IPS-18c (cell line): Measurements from ENCODE around the gene YIPF6.
"Not testable (repeated sequence)": the region's sequence is repeated elsewhere in the genome, so short reads cannot be mapped to it uniquely, and the experiment has no call there.

Experiments used
- H3K4me3 ChIP-seq: 2 replicates; pipeline ENCODE4 v1.7.0; 2013; ENCODE audit warnings: low read depth, mild to moderate bottlenecking, low read length, moderate library complexity; ENCODE audit not compliant: insufficient read depth
- H3K9me3 ChIP-seq: one replicate; pipeline ENCODE4 v1.6.1; 2013; ENCODE audit warnings: mild to moderate bottlenecking, low read length, moderate library complexity; ENCODE audit not compliant: control insufficient read depth, insufficient read depth

The YIPF6 gene

DNA sequence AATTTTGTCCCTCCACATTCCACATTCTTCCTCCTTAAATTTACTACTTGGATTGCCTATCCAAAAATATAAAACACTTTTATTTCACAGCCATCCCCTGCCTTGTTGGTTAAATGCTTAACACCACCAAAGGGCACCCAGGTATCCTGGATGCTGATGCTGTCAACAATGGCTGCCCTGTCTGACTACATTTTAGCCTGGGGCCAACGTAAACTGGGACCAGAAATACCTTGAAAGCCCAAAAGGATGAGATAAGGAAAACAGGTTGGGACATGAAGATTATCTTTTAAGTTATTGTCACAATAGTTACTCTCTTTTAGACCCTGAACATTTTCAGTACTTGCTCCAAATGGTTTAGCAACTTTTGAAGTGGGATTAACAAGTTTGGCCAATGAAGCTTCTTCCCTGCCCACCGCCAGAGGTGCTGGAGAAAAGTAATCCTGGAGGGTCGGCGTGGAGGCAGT, 775 bp upstream of the YIPF6 start:
- peaks cover 8% of the 10 kb centered on the region for H3K9me3 ChIP-seq
- peak overlapping the region; percentile 73 for H3K4me3 ChIP-seq

DNA sequence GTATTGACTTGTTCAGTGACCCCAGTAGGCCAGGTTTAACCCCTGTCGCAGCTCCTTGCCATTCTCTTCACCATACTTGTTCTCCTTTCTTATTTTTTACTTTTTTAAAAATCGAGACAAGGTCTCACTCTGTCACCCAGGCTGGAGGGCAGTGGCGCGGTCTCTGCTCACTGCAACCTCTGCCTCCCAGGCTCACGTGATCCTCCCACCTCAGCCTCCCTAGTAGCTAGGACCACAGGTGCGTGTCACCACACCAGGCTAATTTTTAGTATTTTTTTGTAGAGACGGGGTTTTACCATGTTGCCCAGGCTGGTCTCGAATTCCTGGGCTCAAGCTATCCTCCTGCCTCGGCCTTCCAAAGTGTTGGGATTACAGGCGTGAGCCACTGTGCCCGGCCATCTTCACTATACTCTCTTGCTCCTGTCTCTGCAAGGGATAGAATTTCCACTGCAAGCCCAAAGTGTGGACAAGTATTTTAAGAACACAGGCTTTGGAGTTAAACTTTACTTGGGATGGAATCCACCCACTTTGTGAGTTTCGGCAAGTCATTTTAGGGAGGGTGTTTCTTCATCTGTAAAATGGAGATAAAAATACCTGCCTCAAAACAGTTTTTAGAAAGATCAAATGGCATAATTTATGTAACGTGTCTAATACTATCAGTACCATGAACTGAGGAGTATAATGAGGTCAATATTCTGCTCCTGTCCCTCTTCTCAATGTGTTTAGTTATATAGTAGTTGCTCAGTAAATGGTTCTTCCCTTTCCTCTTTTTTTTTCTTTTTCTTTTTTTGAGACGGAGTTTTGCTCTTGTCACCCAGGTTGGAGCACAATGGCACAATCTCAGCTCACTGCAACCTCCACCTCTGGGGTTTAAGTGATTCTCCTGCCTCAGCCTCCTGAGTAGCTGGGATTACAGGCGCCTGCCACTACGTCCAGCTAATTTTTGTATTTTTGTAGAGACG, 973 bp downstream of the YIPF6 start:
- Histone ChIP-seq H3K9me3 (peaks cover 8% of the 10 kb centered on the region), H3K4me3 (peak overlapping the region; percentile 73)

DNA sequence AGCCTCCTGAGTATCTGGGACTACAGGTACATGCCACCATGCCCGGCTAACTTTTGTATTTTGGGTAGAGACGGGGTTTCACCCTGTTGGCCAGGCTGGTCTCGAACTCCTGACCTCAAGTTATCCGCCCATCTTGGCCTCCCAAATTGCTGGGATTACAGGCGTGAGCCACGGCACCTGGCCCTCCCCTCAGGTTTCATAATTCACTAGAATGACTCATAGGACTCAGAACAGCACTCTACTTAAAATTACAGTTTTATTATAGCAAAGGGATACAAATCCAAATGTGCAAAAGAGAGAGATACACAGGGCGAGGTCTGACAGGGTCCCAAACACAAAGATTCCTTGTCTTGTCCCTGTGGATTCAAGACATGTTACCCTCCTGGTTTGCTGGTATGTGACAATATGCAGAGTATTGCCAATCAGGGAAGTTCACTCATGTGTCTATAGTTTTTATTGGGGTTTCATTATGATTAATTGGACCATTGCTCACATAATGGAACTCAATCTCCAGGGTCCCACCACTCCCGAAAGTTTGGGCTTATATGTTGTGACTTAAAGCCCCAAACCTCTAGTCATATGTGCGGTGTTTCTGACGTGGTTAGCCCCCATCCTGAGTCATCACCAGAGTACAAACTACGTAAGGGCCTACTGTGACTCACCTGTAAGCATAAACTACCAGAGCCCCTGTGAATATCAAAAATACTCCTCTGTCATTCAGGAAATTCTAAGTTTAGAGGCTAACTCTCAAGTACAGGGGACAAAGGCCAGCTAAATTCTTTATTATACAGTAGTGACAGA, 5.2 kb downstream of the YIPF6 start:
- H3K4me3 ChIP-seq: no peak overlapping the region
- peaks cover 4% of the 10 kb centered on the region for H3K9me3 ChIP-seq

DNA sequence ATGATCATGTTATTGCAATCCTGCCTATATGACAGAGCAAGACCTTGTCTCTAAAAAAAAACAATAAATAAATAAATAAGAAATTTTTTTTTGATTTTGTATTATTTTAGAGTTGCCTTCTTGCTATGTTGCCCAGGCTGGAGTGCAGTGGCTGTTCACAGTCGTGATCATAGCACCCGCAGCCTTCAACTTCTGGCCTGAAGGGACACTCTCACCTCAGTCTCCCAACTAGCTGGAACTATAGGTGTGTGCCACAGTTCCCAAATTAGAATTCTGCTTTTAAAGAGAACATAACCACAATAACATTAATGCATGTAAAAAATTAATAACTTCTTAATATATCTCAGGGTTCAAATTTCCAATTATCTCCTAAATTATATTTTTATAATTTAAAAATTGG, 7.8 kb downstream of the YIPF6 start:
- Histone ChIP-seq H3K9me3 (peaks cover 4% of the 10 kb centered on the region), H3K4me3 (no peak overlapping the region)

DNA sequence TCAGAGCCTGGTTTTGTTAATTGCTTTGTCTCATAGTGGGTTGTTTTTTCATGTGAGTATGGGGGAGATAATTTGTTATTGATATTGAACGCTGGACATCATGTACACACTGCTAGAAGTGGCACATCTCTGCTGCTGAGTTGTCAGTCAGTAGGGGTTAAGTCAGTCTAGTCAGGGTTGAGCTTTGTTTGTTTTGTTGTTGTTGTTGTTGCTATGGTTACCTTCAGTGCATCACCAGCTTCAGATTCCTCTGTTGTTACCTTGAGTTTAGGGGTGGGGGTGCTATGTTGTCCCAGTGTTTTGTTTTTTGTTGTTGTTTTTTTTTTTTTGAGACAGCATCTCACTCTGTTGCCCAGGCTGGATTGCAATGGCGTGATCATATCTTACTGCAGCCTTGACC, 9.9 kb downstream of the YIPF6 start:
- no peak overlapping the region for H3K4me3 ChIP-seq
- peaks cover 2% of the 10 kb centered on the region for H3K9me3 ChIP-seq

DNA sequence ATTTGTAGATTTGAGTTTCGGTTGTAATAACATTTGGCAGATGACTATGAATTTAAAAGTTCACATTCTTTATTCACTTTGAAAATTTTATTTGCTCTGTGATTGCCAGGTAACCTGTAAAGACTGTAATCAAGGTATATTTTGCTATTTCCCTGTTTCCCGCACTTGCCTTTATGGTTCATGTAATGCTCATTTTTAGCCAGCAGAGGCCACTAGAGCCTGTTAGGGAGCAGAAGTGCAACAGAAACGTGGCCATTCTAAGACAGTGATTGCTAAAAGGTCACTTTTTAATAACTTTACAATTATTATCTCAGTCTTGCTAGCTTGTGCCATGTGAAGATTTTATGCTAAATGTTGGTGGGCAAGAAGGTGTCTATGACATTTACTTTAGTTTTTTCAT, 12.4 kb downstream of the YIPF6 start:
- H3K4me3 ChIP-seq: no peak overlapping the region
- H3K9me3 ChIP-seq: peaks cover 2% of the 10 kb centered on the region

DNA sequence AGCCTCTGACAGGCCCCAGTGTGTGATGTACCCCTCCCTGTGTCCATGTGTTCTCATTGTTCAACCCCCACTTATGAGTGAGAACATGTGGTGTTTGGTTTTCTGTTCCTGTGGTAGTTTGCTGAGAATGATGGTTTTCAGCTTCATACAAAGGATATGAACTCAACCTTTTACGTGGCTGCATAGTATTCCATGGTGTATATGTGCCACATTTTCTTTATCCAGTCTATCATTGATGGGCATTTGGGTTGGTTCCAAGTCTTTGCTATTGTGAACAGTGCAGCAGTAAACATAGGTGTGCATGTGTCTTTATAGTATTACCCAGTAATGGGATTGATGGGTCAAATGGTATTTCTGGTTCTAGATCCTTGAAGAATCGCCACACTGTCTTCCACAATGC, 25.8 kb downstream of the YIPF6 start:
- H3K4me3 ChIP-seq, H3K9me3 ChIP-seq: not testable (repeated sequence)

DNA sequence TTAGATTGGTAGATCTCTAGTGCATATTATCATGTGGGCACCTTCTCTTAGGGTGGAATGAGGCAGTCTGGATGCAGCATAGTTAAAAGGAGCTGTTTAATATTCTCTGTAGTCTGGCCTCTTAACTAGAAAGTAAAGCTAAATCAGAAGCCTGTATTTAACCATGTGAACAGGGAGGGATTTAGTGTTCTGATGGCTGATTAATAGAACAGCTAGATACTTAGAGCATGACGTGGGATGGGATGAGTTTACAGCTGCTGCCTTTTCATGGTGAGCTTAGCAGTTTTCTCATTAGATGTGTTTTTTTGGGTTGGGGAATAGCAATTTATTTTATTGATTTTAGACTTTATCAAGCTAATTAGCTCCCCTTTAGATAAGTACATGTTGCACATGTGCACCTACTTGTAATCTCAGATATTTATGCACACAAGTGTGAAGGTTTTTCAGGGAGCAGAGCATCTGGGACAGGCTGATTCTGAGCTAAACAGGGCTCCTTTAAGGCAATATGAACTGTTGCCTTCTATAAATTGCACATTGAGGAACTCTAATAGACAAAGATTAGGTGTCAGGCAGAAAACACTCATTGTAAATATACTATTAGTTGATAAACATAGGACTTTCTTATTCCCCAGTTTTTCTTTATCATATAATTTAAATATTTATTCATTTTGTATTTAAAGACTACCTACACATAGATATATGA, 34.1 kb downstream of the YIPF6 start:
- H3K9me3 ChIP-seq: peaks cover 2% of the 10 kb centered on the region
- no peak overlapping the region for H3K4me3 ChIP-seq

DNA sequence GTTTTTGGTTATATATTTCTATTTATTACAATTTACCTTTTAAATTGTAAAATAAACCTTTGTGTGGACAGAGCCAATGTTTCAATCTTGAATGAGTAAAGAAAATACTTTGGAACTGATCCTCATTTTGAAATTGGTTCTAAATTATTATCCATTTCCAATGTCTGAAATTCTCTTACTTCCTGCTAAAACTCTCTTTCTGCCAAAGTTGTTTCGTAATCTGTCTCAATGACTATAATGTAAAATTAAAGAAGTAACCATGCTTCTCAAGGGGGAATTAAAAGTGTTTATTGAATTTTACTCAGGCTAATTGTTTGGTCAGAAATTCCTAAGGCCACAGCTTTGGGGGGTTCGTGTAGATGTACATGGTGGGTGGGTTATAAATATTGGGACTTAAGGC, 34.8 kb downstream of the YIPF6 start:
- no peak overlapping the region for H3K4me3 ChIP-seq
- peaks cover 2% of the 10 kb centered on the region for H3K9me3 ChIP-seq

DNA sequence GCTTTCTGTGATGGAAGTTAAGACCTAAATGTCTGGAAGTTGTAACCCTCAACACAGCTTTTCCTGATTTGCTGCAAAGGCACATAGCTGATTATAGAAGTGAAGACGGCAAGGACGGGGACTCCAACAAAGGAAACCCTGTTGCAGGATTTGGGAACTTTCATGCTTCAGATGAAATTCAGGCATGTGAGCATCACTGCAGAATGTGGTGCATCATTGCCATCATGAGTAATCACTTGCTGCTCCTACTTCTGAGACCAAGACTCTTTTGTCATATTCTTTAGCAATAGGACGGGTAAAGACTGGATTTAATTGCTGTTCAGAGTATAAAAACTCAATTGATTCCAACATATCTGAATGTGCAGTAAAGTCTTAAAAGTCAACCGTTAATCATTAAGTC, 35.8 kb downstream of the YIPF6 start:
- Histone ChIP-seq H3K4me3 (no peak overlapping the region), H3K9me3 (peaks cover 2% of the 10 kb centered on the region)

DNA sequence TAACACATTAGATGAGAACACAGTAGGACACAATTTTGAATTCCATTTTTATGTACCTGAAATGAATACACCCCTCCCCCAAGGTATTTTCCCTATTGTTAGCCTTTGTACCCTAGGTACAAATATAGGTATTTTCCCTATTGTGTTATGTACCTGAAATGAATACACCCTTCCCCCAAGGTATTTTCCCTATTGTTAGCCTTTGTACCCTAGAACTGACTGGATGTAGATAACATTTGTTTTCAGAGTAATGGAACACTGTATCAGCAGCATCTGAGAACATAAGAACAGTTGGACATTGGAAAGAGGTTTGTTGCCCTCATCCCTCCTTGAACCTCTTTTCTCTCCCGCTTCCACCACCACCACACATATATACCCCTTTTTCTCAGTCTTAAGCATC, 37.6 kb downstream of the YIPF6 start:
- Histone ChIP-seq H3K4me3 (no peak overlapping the region), H3K9me3 (no peaks in the 10 kb centered on the region)

DNA sequence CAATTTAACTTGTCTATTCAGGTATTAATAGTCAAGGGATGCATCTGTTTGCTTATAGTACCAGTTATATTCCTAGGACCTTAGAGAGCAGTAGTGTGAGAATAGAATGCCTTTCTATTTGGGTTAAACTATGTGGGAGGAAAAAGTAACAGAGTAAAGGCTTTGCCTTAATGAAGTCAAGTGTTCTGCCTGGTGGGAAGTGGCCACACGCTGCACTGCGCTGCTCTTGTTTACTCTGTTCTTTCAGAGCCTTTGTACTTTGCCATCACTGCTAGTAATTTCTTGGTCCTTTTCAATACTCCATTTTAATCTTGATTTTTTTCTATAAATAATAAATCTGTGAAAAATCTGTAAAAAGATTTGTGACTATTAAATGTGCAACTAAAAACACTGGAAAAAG, 38.0 kb downstream of the YIPF6 start:
- Histone ChIP-seq H3K9me3 (no peaks in the 10 kb centered on the region), H3K4me3 (no peak overlapping the region)

DNA sequence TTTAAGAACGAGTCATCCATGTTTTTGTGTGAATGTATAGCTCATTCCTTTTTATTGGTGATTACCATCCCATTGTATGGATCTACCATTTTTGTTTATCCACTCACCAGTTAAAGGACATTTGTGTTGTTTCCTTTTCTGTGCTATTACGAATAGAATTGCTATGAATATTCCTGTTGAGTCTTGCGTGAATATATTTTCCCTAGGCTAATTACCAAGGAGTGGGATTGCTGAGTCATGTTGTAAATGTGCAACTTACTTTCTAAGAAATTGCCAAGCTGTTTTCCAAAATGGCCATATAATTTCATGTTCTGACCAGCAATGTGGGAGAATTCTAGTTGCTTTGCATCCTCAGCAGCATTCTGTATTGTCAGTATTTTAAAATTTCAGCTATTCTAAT, 51.3 kb downstream of the YIPF6 start:
- H3K4me3 ChIP-seq: no peak overlapping the region
- peaks cover 2% of the 10 kb centered on the region for H3K9me3 ChIP-seq

DNA sequence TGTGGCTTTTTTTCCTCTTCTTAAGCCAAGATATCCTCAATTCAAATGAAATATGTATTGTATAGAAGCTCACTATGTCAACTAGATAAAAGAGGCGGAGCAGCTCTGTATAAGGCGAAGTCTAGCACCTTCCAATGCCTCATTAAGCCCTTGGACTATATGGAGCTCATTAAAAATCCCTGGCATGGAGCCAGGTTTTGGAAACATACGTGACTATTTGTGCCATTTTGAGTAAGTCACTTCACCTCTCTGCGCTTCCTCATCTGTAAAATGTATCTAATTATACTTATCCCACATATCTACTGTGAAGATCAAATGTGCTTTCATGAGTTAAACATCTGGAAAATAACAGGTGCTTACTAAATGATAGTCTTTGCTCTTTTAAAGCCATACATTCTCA, 57.2 kb downstream of the YIPF6 start:
- no peak overlapping the region for H3K4me3 ChIP-seq
- peaks cover 5% of the 10 kb centered on the region for H3K9me3 ChIP-seq

DNA sequence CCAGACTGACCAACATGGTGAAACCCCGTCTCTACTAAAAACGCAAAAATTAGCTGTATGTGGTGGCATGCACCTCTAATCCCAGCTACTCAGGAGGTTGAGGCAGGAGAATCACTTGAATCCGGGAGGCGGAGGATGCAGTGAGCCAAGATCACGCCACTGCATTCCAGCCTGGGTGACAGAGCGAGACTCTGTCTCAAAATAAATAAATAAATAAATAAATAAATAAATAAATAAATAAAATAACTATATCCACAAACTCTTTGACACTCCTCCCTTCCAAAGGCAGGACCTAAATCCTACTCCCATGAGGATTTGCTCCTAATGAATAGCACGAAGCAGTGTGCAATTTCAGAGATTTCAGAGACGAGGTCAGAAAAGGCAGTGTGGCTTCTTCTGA, 58.3 kb downstream of the YIPF6 start:
- H3K9me3 ChIP-seq, H3K4me3 ChIP-seq: not testable (repeated sequence)

DNA sequence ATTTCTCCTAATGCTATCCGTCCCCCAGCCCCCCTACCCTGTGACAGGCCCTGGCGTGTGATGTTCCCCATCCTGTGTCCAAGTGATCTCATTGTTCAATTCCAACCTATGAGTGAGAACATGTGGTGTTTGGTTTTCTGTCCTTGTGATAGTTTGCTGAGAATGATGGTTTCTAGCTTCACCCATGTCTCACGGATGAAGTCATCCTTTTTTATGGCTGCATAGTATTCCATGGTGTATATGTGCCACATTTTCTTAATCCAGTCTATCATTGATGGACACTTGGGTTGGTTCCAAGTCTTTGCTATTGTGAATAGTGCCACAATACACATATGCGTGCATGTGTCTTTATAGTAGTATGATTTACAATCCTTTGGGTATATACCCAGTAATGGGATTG, 61.1 kb downstream of the YIPF6 start:
- not testable (repeated sequence) for H3K9me3 ChIP-seq, H3K4me3 ChIP-seq

DNA sequence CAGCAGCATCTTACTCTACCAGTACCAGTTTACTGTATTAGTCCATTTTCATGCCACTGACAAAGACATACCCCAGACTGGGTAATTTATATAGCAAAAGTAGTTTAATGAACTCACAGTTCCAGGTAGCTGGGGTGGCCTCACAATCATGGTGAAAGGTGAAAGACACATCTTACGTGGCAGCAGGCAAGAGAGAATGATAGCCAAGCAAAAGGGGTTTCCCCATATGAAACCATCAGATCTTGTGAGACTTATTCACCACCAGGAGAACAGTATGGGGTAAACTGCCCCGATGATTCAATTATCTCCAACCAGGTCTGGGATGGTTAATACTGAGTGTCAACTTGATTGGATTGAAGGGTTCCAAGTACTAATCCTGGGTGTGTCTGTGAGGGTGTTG, 69.3 kb downstream of the YIPF6 start:
- no peak overlapping the region for H3K4me3 ChIP-seq
- H3K9me3 ChIP-seq: peaks cover 4% of the 10 kb centered on the region

DNA sequence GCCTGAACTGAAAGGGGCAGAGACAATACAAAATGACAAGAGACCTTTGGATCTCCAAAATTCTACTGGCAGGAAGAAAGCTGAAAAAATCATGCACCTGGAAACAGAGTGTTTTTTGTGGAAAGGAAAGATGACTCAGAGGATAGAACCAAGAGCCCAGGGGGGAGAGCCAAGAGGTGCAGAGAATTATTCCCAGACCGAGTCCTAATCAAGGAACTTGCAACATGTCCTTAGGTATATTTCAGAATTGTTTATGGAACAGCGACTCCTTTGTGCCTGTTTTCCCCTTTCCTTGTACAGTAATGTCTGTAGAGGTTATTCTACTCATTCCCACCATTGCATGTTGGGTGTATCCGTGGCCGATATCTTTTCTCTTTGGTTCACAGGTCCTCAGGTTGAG, 71.7 kb downstream of the YIPF6 start:
- H3K9me3 ChIP-seq: peaks cover 2% of the 10 kb centered on the region
- no peak overlapping the region for H3K4me3 ChIP-seq
